ENCODE data around the gene TYSND1. TPM values are rescaled to one million over a fixed set of nuclear protein-coding genes. Genes with fewer than 3 reads are reported as not detected.
A peak's percentile ranks its signal among the peaks of the same experiment; 100 is the strongest.

TYSND1 gene
- total RNA-seq, 2 experiments from 2014 or later, result 20.0 to 20.3 TPM

DNA sequence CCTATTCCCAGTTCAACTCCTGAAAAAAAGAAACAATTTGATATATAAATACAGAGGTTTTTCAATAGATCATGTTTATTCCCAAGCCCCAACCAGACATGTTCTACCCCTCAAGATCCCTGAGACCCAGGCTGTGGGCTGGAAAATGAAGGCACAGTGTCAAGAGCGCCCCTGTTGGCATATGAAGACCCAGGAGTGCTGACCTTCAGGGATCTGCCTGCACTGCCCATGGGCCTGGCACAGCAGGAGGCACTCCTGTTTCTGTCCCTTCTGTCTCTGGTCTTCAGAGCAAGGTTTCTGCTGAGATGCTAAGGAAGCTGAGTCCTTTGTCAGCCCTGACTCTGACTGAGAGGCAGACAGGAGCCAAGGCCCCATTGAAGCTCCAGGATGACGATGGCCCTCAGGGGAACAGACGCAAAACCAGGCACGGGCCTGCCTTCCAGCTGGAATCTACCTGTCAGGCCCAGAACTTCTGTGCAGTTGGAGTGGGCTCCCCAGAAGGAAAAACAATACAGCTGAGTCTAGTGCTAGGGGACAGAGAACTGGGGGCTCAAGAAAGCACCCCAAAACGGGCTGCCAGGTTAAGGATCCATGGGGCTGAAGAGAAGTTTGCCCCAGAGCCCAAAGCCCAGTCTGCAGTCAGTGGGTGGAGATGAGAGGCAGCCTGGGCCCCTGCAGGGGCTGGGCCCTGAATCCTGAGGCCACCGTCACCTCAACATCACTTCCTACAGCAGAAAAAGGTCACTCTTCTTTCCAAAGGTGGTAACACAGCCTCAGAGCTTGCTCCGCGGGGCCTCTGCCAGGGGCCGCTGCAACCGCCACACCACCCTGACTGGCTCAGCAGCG lies 7.1 kb downstream of the TYSND1 start:
- H3K27me3 Mint-ChIP-seq, result no peaks in the 10 kb centered on the region
- POLR2A ChIA-PET, result interaction anchor here (0.7 to 1.0 kb wide), 4 partner anchors 16 to 266 kb away, joined by 3 to 4 read pairs (median 4); no protein-coding TSS in a partner anchor
- CTCF ChIA-PET, result interaction anchor here (0.7 to 5.0 kb wide), 3 partner anchors 8 to 82 kb away, joined by 3 to 28 read pairs (median 3); no protein-coding TSS in a partner anchor
- peak overlapping the region; percentile 26 for H3K27ac Mint-ChIP-seq
- no peak overlapping the region for H3K4me3 Mint-ChIP-seq
- intact Hi-C loops (cut with micrococcal nuclease), result no loop called here
- no peaks in the 10 kb centered on the region for H3K9me3 Mint-ChIP-seq
- TF ChIP-seq, protein P1, sequence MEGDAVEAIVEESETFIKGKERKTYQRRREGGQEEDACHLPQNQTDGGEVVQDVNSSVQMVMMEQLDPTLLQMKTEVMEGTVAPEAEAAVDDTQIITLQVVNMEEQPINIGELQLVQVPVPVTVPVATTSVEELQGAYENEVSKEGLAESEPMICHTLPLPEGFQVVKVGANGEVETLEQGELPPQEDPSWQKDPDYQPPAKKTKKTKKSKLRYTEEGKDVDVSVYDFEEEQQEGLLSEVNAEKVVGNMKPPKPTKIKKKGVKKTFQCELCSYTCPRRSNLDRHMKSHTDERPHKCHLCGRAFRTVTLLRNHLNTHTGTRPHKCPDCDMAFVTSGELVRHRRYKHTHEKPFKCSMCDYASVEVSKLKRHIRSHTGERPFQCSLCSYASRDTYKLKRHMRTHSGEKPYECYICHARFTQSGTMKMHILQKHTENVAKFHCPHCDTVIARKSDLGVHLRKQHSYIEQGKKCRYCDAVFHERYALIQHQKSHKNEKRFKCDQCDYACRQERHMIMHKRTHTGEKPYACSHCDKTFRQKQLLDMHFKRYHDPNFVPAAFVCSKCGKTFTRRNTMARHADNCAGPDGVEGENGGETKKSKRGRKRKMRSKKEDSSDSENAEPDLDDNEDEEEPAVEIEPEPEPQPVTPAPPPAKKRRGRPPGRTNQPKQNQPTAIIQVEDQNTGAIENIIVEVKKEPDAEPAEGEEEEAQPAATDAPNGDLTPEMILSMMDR (IDR thresholded peaks at IDR 0.05), result no peak
- ATAC-seq, result no peak
- peaks cover 30% of the 10 kb centered on the region for H3K4me1 Mint-ChIP-seq (ENCODE audit: low read depth)
- DNase-seq, result no peak
- peaks cover 5% of the 10 kb centered on the region for H3K36me3 Mint-ChIP-seq (ENCODE audit: low read depth)

DNA sequence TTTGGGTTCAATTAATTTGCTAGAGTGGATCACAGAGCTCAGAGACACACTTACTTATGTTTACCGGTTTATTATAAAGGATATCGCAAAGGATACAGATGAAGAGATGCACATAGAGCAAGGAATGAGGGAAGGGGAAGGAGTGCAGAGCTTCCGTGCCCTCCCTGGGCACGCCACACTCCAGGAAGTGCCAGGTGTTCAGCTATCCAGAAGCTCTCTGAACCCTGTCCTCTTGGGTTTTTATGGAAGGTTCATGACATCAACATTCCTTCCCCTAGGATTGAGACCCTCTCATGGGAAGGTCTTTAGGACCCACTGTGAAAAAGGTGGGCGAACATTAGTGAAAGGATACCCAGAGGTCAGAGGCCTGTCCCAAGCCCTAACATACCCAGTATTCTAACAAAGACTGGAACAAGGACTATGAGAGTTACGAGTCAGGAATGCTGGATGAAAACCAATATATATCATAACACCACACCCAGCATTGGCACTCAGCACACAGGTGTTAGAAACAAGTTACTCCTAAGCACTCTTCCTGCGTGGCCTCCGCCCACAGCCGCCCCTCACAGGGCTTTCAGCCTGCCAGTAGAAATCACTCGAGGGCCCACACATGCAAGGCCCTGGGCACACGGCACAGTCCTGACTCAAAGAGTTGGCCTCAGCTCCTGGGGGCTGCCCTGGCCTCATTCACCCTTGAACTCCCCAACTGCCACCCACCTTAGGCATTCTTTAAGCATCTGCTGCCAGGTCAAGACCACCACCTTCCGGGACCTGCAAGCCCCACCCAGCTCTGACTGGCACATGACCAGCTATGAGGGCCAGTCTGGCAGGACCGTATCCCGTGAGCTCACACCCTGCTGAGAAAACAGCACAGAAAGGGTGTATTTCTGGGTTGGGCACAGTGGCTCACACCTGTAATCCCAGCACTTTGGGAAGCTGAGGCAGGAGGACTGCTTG lies 8.3 kb downstream of the TYSND1 start:
- H3K27me3 Mint-ChIP-seq, result no peaks in the 10 kb centered on the region
- peaks cover 20% of the 10 kb centered on the region for H3K4me1 Mint-ChIP-seq (ENCODE audit: low read depth)
- POLR2A ChIA-PET, result interaction anchor here (1.0 to 5.3 kb wide), 2 partner anchors 7 to 22 kb away, joined by 4 to 38 read pairs; partner anchors contain the start of gene TYSND1

DNA sequence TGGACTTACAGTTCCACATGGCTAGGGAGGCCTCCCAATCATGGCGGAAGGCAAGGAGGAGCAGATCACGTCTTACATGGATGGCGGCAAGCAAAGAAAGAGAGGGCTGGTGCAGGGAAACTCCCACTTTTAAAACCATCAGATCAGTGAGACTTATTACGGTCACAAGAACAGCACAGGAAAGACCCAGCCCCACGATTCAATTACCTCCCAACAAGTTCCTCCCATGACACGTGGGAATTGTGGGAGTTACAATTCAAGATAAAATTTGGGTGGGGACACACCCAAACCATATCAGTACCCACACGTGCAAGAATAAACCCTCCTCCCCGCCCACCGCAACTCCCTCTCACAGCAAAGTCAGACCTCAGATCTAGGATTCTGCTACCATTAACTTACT lies 9.4 kb downstream of the TYSND1 start:
- TF ChIP-seq, protein P1 (IDR thresholded peaks at IDR 0.05), result no peak
- ATAC-seq (no peak), DNase-seq (no peak)
- H3K9me3 Mint-ChIP-seq, result no peaks in the 10 kb centered on the region
- POLR2A ChIA-PET, result interaction anchor here (1.2 to 5.3 kb wide), 2 partner anchors 8 to 14 kb away, joined by 3 to 38 read pairs; partner anchors contain the start of gene TYSND1
- peaks cover 2% of the 10 kb centered on the region for H3K36me3 Mint-ChIP-seq (ENCODE audit: low read depth)
- no peaks in the 10 kb centered on the region for H3K27me3 Mint-ChIP-seq
- peaks cover 21% of the 10 kb centered on the region for H3K4me1 Mint-ChIP-seq (ENCODE audit: low read depth)
- CTCF ChIA-PET, result no interaction called here
- no peak overlapping the region for H3K4me3 Mint-ChIP-seq
- intact Hi-C loops (cut with micrococcal nuclease), result no loop called here
- H3K27ac Mint-ChIP-seq, result no peak overlapping the region

More for the DNA sequence above, 8.3 kb downstream of the TYSND1 start:
- CTCF ChIA-PET, result interaction anchor here (5.0 kb wide), 1 partner anchor 22 kb away, joined by 28 read pairs; no protein-coding TSS in a partner anchor
- TF ChIP-seq, protein P1 (IDR thresholded peaks at IDR 0.05), result no peak
- ATAC-seq, result no peak
- DNase-seq, result no peak
- H3K9me3 Mint-ChIP-seq, result no peaks in the 10 kb centered on the region
- intact Hi-C loops (cut with micrococcal nuclease), result no loop called here
- H3K36me3 Mint-ChIP-seq (ENCODE audit: low read depth), result peaks cover 2% of the 10 kb centered on the region
- no peak overlapping the region for H3K4me3 Mint-ChIP-seq
- H3K27ac Mint-ChIP-seq, result no peak overlapping the region

DNA sequence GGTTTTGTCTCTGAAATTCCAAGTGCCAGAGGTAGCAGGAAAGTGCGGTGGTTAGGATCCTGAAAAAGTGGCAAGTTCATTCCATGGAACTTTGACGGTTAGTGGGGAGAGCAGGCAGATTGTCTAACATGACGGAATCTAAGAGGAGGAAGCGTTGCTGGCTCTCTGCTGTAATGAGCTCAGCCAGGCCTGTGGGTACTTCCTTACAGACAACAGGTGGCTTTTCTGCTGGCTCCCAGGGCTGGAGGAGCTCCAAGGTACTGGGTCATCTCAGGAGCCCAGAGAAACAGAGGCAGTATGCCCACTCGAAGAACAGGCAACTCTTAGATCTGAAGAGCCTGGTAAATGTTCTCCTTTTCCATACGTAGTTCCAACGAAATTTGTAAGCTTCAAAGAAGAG lies 10.8 kb downstream of the TYSND1 start:
- no peak for ATAC-seq
- no peak for DNase-seq
- TF ChIP-seq, protein P1 (IDR thresholded peaks at IDR 0.05), result no peak
- Mint-ChIP-seq H3K27ac (no peak overlapping the region), H3K36me3 (ENCODE audit: low read depth) (peaks cover 5% of the 10 kb centered on the region), H3K4me3 (no peak overlapping the region), H3K9me3 (no peaks in the 10 kb centered on the region), H3K27me3 (no peaks in the 10 kb centered on the region), H3K4me1 (ENCODE audit: low read depth) (peaks cover 33% of the 10 kb centered on the region)
- intact Hi-C loops (cut with micrococcal nuclease), result no loop called here
- ChIA-PET CTCF (interaction anchor here (0.6 to 3.8 kb wide), 7 partner anchors 8 to 177 kb away, joined by 3 to 37 read pairs (median 4); partner anchors contain the start of genes SAR1A and TYSND1), POLR2A (interaction anchor here (0.6 to 5.3 kb wide), 4 partner anchors 9 to 211 kb away, joined by 3 to 38 read pairs (median 4); partner anchors contain the start of gene TYSND1)
